Renal cortical epithelial cell (primary cell): ENCODE measurements around the gene CCDC85C. TPM values are rescaled to one million over a fixed set of nuclear protein-coding genes. Genes with fewer than 3 reads are reported as not detected.

Source experiments
- DNase-seq: peaks from one replicate; pipeline ENCODE4 v3.0.0-alpha.2; 2011; ENCODE audit warnings: low read depth
- total RNA-seq: library from RNA; depleted of rRNA; stranded (reverse); fragments of >200 nt; gene quantifications from 2 replicates; pipeline ENCODE4 v1.2.3, GENCODE V29; 2014

Gene CCDC85C
- total RNA-seq, 1 donor from 2014 or later = 11.0 TPM

DNA sequence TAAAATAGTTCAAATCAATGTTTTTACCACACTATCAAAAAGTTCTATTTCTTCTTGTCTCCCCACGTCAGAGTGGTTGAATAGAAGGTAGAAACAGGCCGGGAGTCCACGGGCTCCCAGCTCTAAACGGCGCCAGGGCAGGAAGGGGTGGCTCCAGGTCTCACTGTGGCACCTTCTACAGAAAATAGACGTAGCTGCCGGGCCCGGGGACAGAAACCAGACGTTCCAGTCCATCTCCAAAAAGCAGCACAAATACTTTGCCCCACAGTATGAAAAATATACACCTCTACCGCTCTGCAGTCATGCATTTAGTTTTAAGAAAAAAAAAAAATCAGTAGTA, 91.9 kb downstream of the CCDC85C start:
- no peak for DNase-seq

DNA sequence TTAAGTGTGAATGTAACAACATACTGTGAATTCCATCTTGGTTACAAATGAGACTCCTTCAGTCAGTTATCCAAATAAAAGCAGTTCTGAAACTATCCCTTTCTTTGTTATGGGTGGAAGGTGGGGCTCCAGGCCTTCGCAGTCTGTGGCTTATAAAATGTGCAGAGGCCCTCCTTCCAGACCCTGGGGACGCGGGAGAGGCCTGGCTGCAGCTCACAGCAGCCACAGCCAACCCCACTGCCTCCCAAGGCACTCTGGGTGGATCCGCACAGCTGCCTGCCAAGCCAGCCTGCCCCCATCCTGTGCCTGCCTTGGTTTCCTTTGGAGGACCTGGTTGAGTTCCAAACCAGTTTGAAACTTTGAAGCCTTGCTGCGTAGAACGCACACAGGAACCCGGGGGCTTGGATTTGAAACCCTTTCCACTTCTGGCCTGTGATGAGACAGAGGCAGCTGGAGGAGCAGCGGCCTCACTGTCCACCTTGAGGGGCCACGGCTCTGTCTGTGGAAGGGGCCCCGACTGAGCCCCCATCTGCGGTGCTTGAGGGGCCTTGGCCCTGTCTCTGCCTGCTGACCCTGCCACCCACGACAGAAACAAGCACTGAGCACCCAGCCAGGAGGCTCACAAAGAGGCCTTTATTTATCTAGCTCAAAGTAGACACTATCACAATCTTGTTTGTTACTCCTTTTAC, 92.4 kb downstream of the CCDC85C start:
- DNase-seq = no peak

DNA sequence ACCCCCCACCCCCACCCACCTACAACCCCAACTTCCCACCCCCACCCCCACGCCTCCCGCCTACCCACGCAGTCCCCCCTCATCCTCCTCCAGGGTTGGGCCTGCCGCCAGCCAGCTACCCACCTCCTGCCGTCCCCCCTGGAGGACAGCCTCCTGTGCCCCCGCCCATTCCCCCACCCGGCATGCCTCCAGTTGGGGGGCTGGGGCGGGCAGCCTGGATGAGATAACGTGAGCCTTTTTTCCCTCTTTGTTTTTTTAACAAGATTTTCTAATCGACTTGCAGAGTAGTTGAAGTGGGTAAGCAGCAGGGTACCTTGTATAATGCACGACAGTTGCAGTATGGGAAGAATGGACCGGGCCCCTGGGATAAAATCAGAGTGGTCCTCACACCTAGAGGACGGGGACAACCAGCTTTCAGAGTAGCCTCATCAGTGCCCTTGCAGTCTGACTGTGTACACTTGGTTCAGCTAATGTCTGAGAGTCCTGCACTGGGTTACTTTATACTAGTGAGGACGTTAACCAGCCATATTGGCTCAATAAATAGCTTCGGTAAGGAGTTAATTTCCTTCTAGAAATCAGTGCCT, 93.4 kb downstream of the CCDC85C start:
- DNase-seq = no peak

DNA sequence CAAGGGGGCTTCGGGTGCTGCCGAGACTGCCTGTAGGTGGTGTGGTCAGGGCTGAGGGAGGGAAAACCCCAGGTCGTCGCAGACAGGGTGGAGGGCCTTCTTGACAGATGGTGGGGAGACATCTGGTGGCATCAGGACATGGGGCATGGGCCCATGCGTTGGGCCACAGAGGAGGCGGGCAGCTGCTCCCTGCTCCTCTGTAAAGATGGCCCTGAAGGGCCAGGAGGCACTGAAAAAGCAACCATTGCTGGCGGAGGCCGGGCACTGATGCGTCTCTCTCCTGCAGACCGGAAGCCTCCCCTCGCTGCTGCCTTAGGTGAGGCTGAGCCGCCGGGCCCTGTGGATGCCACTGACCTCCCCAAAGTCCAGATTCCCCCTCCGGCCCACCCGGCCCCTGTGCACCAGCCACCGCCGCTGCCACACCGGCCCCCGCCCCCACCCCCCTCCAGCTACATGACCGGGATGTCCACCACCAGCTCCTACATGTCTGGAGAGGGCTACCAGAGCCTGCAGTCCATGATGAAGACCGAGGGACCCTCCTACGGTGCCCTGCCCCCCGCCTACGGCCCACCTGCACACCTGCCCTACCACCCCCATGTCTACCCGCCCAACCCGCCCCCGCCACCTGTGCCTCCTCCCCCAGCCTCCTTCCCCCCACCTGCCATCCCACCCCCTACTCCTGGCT, 94.0 kb downstream of the CCDC85C start:
- DNase-seq = no peak

DNA sequence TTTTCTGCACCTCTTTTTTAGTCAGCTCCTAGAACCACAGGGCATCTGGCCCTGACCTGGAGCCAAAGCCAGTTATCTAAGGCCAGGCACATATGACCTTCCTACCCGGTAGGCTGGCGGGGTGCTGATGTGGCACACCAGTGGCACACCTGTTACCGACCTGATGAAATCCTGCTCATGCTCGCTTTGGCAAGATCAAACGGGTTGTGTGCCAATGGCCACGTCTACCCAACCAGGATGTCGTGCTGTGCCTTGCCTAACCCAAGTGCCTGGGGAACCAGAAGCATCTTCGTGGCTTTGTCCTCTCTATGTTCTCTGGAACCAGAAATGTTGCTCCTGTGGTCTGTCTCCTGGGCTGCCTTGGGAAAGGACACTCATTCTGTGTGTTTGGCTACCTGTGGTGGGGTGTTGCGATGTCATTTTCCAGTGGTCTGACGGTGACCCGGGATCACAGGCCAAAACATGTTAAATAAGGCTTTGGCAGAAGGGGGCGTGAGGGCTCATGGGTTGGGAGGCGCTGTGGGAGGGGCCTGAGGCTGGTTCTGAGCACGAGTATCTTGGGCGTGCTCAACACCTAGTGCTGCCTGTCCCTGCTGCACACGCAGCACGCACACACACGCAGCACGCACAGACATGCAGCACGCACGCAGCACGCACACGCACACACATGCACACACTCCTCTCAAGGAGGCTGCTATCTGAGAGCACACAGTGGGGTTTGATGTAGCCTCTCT, 94.9 kb downstream of the CCDC85C start:
- no peak for DNase-seq

DNA sequence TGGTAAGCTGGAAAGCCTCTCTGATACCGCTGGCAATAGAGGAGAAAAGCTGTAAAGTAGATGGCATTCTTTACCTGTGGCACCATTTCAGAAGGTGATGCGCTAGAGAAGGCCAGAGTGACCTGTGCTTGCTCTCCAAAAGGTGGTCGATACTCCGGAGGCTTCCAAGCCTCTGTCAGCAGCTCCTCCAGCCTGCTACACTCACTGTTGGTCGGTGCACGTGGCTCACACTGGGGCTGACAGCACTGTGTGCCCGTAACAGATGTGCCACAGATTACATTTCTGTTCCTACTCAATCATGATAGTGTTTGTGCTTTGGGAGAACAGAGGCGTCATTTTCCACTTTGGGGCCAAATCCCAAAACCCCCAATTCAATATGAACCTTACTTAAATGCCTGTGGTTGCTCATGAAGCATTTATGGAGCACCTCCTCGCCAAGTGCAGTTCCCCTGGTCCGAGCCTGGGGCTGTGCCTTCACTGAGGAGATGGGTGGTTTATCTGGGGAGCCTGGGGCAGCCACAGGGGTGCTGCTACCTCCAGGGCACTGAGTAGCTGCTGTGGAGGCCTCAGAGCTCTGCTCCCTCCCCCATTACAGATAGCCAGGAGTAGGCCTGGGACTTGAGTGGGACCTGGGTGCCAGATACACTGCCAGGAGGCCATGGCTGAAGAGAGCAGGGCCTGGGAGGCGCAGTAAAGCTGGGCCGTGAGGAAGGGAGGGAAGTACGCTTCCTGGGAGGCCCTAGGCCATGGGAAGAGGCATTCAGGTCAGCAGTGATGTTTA, 96.0 kb downstream of the CCDC85C start:
- DNase-seq = no peak

DNA sequence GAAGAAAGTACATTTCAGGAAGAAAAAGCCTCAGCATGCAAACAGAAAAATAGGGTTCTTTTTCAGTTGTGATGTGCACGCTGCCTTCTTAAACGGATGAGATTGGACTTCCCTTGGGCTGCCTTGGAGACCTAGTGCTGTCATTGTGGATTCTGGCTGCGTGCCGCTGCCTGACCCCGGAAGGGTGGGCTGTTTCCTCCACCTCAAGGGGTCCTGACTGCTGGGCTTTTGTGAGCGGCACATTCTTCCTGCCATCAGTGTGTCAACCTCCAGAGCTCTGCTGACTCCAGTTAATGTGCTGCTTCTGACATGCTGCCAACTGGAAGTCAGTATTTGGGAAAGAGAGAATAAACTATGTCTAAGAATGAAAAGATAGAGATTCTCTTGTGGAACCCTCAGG, 97.7 kb downstream of the CCDC85C start:
- DNase-seq = no peak

DNA sequence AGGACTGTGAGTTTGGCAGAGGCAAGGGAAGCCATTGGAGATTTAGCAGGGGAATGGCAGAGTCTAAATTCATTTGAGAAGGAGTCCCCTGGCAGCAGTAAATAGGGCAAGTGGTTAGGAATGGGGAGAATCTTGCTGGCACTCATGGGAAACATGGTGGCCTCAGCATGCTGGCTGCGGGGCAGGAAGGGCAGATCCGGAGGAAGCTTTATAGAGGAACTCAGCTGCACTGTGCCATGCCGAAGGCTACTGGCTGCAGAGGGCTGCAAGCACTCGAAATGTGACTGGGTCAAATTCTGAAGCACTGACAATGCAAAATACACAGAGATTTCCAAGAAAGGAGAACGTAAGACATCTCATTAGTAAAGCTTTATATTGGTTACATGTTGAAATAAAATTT, 98.9 kb downstream of the CCDC85C start:
- no peak for DNase-seq

DNA sequence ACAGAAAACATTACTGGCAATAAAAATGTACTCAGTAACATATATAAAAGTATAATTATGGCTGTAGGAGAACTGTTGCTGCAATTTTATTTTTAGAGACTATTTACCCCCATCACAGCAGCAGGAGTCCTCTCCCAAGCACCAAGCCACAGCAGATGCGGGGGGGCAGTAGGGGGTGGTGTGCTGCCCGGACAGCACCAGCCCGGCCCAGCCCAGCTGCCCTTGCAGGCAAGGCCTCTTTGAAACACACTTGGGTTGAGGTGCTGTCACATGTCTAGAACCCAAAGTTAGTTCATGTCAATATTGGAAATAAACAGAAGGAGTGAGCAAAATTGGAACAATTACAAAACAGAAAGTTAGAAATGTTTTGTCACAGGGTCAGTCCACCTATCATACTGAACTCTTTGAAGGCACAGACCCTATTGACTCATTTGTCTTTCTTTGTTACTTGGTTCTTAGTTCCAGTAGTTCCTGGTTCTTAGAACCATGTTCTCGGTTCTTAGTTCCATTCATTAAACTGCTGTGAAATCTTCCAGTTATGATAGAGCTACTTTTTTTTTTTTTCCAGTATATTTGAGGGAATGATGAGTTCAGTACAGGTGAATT, 100.1 kb downstream of the CCDC85C start:
- DNase-seq = no peak

DNA sequence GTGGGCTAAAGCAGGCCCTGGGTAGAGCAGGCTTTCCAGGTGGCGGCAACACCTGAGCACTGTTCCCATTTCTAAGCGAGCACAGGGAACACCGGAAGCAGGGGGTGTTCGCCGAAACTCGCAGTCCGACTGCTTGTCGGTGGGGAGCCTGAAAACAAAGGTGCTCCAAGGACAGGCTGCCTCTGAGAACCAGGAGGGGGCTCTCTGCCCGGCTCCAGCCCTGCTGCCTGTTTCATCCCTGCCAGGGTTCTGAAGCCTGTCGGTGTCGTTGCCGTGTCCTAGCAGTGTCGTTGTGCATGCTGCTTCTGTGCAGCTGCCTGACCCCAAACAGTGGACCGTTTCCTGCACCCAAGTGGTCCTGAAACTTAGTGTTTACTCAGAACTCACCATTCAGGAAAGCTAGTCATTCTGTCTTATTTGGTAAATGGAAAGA, 101.0 kb downstream of the CCDC85C start:
- DNase-seq = no peak

DNA sequence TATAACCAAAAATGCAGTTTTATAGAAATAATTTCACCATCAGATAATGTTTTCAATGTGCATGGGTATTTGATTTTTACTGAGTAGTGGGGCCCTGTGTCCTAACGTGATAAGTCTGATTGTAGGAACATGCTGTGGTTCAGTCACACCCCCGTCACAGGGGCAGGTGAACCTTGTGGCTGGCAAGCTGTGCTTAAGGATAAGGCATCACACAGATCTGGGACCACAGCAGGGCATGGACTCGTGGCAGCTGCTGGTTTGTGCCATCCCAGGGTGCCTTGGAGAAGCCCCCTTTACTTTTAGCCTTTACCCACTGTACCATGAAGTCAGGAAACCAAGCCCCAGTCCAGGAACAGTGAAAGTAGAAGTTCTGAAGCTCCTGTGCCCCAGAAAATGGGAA, 106.1 kb downstream of the CCDC85C start:
- no peak for DNase-seq

DNA sequence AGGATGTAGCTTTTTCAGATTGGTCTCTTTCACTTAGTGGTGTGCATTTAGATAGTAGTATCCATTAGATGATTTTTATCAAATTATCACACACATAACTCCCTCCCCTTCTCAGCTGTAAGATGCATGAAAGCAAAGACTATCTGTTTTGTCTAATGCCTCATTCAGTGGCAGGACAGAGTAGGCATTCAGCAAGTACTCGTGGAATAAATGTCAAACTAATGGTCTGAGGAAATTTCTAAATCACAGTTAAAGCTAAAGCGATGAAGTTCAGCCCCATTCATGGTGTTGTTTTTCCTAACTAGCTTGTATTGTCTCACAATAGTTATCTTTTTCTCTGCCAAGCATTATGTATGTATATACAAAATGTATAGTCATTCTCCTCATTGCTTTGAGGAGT, 106.7 kb downstream of the CCDC85C start:
- DNase-seq = no peak

DNA sequence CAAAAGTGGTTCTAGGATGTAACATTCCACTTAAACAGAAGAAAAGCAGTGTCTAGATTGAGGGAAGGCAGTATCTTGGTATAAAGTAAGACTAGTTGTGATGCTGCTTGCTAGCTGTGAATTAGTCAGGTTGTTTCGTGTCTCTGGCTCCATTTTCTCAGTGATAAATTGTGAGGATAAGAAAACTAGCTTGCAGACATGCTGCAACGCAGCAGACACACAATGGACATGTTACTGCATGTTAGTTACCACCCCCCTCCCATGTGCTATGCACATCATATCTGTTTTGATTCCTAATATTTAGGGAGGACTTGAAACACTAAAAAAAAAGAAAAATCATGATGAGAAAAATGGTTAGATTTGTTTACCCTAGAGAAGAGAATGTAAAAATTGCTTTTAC, 119.9 kb downstream of the CCDC85C start:
- DNase-seq = no peak

DNA sequence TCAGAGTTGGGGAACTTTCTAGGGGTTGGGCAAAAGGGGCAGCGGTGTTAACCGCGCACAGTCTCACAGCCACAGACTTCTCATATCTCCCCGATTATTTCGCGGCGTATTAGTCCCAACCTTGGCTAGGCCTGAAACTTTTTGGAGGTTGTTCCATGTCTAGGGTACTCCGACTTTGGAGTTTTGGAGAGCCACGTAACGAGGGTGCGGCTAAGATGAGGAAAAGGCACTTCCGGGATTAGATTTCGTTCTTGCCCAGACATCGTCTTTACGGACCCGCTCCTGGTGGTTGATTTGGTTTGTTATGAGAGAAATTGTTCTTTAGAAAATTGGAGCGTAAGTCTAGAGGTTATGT, 122.3 kb downstream of the CCDC85C start:
- no peak for DNase-seq

DNA sequence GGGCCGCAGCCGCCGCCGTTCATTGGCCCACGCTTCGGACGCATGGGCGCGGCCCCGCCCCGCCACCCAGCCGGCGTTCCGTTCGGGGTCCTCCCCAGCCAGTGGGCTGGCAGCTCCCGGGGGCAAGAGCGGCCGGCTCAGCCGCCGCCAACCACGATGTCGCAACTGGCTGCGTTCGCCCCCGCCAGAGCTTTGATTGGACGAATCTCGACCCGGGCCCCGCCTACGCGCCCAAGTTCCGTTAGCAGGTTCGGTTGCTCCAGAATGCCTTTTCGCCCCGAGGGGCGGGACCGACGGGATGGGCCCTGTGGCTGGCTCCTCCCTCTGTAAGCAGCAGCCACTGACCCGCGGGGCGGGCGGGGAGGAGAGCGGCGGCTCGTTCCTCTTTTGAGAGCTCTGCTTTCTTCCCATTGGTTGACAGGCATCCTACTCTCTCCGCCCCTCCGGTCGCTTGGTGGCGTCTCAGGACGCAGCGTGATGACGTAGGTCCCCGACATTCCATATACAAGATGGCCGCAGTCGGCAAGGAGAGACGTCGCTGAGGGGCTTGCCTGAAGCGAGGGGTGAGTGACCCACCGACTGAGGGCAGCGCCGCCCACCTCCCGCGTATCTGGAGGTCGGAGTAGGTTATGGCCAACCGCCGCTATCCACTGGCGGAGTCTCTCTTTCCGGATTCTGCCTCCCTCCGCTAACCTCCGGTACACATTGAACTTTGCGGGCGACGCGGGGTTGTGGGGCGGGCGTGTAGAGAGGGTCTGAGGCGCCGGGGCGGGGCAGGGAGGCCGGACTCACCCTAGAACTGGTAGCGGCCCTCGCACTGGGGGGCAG, 122.9 kb downstream of the CCDC85C start, which contains the start of gene CCNK:
CCNK (plus strand) TSS at position 493 of the 828 bp plus-strand sequence. CDS start 11,269 bp downstream, outside the sequence.
- peak; percentile 98 for DNase-seq

DNA sequence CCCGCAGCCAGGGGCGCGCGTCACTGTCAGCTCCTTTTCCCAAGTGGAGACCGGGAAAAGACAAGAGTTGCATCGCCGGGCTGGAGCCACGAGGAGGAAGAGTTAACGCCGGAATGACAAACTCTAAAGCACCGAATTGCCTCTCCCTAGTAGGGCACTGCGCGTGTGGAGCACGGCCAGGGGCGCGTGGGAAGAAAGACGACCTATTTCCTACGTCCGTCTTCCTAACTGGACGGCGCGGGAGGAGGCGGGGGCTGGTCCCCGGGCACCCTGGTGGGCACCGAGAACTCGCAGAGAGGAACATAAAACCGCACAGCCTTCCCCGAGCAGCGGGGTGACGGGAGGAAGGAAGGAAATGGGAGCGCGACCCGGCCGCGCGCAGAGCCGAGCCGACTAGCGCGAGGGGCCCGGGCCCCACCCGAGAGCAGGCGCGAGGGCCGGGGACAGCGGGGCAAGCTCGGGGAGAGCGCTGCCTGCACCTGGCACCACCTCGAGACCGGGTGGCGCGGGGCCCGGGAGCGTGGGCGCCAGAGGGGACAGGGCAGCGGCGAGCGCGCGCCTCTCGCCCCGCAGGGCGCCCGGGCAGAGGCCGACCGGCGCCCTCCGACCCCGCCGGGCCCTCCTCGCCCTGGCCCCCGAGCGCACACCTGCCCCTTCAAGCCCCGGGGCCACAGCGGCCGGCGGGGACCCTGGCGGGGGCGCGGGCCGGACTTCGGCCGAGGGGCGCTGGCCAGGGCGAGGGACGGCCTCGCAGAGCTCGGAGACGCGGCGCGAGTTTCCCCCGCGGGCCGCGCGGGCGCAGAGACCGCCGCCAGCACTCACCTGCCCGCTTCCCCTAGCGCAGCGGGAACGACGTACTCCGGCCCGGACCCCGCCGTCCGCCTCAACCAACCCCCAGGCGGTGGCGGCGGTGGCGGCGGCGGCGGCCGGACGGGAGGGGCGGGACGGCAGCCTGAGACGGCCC, 123.8 kb downstream of the CCDC85C start, which contains the start of gene SETD3:
SETD3 (minus strand) TSS at position 954 of the 964 bp plus-strand sequence. CDS start 15,054 bp downstream, outside the sequence.
- no peak for DNase-seq

DNA sequence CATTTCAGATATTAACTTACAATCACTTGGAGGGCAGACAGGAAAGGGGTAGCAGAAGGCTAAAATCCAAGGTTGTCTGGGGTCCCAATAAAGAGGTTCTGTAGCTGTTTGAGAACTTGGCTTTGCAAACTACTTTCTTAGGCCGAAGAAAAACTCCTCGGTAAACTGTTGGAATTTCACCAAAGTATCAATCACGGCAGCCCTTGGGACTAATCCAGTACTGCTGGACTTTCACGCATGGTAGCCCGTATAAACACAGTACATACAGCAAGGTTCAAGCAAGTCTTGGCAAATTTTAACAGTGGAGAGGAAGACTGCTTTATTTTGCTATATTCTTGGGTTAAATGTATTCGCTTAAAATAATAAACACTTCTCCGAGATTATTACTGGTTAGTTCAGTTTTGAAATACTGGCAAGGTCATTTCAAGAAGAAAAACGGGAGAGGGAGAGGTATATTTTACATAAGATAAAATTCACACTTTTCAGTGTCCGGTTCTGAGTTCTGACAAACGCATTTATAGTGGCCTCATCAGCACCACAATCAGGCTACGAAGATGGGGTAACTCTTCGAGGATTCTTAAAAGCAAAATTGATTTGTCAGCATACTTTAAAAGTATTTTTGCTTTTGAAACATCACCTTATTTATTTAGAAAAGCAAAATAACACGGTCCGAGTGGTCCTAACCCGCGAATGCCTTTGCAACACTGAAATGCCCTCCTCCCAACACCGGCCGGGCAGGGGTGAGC, 124.7 kb downstream of the CCDC85C start:
- DNase-seq = peak; percentile 67

DNA sequence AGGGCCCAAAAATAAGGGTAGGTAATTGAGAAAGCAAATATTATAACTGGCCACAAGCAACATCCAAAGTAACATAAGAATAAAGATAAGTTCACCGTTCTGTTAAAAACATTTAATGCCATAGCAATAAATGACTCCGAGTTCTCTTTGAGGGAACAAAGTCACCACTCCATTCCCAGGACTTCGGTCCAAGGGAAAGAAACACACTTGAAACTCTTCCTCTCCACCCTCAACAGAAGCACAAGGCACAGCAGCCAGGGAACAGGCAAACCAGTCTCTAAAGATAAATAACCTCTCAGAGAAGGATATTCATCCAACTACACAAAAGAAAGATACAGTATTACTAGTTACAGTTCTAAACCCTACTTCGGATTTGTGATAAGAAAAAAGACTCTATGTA, 125.9 kb downstream of the CCDC85C start:
- DNase-seq = no peak
